Fibroblast of the conjunctiva (primary cell): ENCODE measurements around the gene CAP1.

Source experiments
- DNase-seq: peaks from one replicate; pipeline ENCODE4 v3.0.0-alpha.2; 2010; ENCODE audit warnings: low read depth

CAP1 gene

DNA sequence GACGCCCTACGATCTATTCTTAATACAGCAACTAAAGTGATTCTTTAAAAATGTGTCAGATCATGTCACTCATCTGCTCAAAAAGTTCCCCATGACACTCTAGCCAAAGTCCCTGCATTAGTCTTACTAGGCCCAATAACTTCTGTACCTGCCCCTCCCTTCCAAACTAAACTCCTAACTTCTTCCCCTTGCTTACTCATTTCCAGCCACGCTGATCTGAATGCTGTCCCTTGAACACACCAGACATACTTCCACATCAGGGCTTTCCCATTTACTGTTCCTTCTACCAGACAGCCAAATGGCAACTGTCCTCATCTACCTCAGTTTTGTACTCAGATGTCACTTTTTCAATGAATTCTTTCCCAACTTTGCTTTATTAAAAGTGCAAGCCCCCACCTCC lies 55.3 kb downstream of the CAP1 start:
- DNase-seq = no peak

DNA sequence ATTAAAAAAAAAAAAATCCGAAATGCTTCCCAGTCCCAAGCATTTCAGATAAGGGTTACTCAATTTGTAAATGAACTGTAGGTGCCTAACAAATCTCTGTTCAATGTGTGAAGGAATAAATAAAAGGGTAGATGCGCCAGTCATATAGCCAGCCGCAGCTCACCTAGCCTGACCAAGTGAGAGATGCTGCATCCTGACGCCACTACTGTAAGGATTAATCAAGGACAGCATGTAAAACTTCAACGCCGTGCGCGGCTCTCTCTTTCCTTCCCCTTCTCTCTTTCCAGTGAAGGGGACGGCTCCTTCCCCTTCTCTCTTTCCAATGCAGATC lies 56.1 kb downstream of the CAP1 start:
- no peak for DNase-seq

DNA sequence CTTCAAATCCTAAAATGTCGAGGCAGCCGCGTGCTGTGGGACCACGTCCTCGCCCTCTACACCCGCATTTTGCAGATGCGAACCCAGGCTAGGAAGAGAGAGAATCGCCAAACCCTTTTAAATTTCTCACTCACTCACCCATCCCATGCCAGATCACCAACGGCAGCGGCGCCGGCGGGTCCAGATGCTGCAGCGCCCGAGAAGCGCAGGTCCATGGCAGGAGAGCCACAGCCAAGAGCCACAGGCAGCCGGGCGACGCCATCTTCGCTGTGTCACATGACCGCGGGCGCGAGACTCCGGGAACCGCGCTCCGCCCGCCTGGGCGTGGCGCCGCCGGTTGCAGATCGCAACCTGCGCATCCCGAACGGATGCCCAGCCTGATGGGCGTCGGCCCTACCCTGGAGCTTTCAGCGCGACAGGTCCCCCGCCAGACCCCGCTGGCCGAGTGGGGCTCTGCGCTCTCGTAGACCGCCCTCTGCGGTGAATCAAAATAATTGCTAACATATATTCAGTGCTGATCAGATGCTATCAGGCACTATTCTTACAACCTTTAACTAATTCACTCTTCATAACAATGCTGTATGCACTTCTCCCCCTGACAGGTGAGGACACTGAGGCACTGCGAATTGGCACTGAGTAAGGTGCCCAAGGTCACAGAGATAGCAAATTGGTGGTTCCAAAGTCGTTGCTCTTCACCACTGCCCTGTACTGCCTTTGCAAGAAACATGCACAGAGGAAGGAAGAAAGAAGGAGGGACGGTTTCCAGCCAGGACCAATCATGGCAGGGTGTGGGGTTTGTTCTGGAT lies 56.7 kb downstream of the CAP1 start, which contains the start of gene PPT1:
Gene PPT1, minus strand, starts transcription at position 276 of the 806 bp plus-strand sequence. Its CDS starts 14 bp downstream, at position 262.
- peak; percentile 22 for DNase-seq

DNA sequence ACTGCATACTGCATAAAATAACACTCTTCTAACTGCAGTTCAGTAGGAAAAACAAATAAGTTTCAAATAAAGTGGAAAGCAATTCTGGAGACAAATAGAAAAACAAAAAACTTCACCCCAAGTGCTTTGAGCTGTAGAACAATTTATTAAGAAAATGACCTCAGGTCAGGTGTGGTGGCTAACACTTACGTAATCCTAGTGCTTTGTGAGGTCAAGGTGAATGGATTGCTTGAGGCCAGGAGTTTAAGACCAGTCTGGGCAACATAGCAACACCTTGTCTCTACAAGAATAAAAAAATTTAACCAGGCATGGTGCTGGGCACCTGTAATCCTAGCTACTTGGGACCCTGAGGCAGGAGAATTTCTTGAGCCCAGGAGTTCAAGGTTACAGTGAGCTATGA lies 61.5 kb downstream of the CAP1 start:
- DNase-seq = no peak

DNA sequence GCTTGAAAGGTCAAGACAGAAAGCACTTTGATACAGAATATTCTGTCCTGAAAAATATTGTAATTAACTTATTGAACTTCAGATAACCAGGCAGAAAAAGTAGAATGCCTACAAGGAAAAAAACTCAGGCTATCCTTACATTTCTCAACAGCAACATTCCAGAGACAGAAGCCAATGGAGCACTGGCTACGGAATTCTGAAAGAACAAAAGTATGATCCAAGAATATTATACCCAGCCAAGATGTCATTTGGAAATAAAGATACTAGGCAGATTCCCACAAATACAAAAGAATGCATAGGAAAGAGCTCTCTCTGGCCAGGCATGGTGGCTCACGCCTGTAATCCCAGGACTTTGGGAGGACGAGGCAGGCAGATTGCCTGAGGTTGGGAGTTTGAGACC lies 62.4 kb downstream of the CAP1 start:
- DNase-seq = no peak

DNA sequence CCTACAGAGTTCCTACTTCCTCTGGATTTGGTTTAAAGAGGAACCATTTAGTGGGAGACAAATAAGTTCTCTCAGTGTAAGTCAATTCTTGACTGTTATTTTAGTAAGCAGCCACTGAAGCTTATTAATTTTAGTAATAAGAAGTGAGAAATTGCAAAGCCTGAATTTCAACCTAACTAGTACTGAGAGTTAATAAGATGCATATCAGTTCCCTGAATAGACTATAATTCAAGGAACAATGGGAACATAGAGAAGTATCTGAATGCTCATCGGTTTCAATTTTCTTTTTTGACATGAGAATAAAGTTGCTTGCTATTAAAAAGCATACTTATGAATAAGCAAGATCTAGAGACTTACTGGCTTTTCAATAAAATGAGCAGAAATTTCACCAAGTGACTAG lies 64.5 kb downstream of the CAP1 start:
- DNase-seq = no peak

DNA sequence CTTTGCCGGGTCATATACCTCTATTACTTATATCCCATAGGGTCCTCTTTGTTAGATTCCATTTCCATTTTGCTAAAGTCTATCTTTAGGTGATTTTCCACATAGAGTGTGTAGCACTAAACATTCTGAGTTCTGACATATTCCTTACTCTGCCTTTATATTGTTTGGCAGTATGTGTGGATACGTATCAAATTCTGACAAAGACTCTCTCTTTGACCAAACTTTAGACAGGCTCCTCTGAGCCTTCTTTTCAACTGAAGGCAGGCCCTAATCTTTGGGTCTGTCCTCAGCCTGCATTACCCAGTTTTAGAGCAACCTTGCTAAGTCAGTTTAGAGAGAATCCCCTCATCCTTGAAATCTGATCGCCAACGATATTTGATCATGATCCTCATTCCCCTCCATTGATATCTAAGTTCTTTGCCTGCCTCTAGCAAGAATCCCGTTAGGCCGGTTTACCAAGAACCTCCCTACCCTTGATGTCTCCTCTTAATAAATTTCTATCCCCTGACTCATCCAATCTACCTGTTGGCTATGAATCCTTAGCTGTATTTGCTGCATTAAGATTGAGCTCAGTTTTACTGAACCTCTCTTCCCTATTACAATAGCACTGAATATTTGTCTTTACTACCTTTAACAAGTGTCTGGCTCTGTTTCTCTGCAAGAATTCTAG lies 66.9 kb downstream of the CAP1 start:
- no peak for DNase-seq

DNA sequence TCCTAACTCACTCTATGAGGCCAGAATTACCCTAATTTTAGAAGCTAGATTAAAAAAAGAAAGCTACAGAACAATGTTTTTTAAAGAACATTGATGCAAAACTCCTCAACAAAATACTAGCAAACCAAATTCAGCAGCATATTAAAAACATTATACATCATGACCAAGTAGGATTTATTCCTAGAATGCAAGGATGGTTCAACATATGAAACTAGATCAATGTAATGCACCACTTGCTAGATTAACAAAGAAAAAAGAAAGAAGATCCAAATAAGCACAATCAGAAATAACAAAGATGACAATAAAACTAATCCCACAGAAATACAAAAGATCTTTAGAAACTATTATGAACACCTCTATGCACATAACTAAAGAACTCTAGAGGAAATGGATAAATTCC lies 69.9 kb downstream of the CAP1 start:
- DNase-seq = no peak

DNA sequence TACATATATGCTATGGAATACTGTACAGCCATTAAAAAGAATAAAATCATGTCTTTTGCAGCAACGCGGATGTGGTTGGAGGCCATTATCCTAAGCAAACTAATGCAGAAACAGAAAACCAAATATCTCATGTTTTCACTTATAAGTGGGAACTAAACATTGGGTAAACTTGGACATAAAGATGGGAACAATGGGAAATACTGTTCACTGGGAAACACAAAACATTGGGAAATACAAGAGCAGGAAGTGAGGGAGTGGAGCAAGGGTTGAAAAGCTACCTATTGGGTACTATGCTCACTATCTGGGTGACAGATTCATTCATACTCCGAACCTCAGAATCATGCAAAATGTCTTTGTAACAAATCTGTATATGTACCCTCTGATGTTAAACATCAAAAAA lies 73.9 kb downstream of the CAP1 start:
- no peak for DNase-seq

DNA sequence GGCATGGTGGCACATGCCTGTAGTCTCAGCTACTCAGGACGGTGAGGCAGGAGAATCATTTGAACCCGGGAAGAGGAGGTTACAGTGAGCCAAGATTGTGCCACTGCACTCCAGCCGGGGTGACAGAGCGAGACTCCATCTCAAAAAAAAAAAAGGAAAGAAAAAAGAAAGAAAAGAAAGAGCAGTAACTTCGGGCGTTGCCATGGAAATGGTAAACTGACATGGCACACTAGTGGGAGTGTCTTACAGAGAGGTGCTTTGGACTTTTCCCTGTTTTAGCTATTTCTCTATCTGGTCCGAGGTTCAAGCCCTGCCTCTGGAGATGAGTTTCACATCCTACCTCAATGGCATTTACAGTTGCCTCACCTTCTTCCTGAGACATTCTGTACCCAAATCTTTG lies 79.6 kb downstream of the CAP1 start:
- DNase-seq = no peak
